ENCODE results near the gene EXO1. TPM values are rescaled to one million over a fixed set of nuclear protein-coding genes. Genes with fewer than 3 reads are reported as not detected.
"Not testable (repeated sequence)": the region's sequence is repeated elsewhere in the genome, so short reads cannot be mapped to it uniquely, and the experiment has no call there.

EXO1 gene
- total RNA-seq, 1 donor from 2014 or later, result 0.53 TPM

DNA sequence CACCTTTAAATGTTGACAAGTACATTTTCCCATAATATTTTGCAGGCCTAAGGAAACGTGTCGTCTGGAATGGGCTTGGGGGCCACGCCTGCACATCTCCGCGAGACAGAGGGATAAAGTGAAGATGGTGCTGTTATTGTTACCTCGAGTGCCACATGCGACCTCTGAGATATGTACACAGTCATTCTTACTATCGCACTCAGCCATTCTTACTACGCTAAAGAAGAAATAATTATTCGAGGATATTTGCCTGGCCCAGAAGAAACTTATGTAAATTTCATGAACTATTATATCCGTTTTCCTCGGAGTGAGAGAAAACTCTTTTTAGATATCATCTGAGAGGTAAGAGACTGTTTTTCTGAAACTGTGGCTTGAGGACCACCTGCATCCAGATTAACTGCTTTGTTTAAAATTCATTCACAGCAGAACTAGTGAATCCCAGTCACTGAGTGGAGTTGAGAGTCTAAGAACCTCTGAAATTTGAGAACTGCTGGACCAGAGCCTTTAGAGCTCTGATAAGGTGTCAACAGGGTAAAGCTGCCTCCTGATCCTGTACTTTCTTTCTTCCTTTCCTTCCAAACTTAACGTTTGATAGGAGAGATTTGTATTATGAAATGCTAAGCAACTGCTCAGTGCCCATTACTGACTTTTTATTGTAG is 811 bp downstream of the EXO1 start:
- FAIRE-seq, result no peak
- H3K36me3 ChIP-seq (ENCODE audit: control insufficient read depth, insufficient read depth, low read length), result no peaks in the 10 kb centered on the region
- H3K27me3 ChIP-seq (ENCODE audit: control insufficient read depth, insufficient read depth, low read length), result no peaks in the 10 kb centered on the region
- H3K4me3 ChIP-seq (ENCODE audit: low read depth, low read length), result peak overlapping the region; percentile 85
- TF ChIP-seq, protein P1, sequence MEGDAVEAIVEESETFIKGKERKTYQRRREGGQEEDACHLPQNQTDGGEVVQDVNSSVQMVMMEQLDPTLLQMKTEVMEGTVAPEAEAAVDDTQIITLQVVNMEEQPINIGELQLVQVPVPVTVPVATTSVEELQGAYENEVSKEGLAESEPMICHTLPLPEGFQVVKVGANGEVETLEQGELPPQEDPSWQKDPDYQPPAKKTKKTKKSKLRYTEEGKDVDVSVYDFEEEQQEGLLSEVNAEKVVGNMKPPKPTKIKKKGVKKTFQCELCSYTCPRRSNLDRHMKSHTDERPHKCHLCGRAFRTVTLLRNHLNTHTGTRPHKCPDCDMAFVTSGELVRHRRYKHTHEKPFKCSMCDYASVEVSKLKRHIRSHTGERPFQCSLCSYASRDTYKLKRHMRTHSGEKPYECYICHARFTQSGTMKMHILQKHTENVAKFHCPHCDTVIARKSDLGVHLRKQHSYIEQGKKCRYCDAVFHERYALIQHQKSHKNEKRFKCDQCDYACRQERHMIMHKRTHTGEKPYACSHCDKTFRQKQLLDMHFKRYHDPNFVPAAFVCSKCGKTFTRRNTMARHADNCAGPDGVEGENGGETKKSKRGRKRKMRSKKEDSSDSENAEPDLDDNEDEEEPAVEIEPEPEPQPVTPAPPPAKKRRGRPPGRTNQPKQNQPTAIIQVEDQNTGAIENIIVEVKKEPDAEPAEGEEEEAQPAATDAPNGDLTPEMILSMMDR (IDR thresholded peaks at IDR 0.05; ENCODE audit: insufficient read depth, low read length, severe bottlenecking), result no peak
- no peak for DNase-seq (ENCODE audit: low read depth)

DNA sequence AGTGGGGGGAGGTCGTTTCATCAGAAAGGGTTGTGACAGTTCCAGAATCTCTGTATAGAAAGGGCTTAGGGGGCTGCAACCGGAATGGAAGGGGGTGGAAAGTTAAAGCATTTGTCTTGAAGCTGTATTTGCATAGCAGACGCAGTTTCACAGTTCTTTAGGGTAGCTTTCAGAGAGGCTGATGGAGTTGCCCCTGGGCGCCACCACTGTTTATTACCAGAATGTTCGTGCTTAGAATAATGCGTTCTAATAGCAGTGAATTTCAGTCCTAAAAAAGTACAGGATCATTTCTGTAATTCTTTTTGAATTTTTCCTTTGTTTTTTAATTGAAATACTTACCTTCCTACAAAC is 1.3 kb downstream of the EXO1 start:
- Histone ChIP-seq H3K27me3 (ENCODE audit: control insufficient read depth, insufficient read depth, low read length) (no peaks in the 10 kb centered on the region), H3K4me3 (ENCODE audit: low read depth, low read length) (no peak overlapping the region), H3K36me3 (ENCODE audit: control insufficient read depth, insufficient read depth, low read length) (no peaks in the 10 kb centered on the region)
- FAIRE-seq, result no peak
- DNase-seq (ENCODE audit: low read depth), result no peak
- TF ChIP-seq, protein P1 (IDR thresholded peaks at IDR 0.05; ENCODE audit: insufficient read depth, low read length, severe bottlenecking), result no peak

DNA sequence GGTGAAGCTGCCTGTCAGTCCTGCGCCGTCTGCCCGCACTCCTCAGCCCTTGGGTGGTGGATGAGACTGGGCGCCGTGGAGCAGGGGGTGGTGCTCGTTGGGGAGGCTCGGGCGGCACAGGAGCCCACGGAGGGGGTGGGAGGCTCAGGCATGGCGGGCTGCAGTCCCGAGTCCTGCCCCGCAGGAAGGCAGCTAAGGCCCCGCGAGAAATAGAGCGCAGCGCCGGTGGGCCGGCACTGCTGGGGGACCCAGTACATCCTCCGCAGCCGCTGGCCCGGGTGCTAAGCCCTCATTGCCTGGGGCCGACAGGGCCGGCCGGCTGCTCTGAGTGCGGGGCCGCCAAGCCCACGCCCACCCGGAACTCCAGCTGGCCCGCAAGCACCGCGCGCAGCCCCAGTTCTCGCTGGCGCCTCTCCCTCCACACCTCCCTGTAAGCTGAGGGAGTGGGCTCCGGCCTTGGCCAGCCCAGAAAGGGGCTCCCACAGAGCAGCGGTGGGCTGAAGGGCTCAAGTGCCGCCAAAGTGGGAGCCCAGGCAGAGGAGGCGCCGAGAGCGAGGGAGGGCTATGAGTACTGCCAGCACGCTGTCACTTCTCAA is 7.6 kb downstream of the EXO1 start:
- not testable (repeated sequence) for DNase-seq (ENCODE audit: low read depth); H3K36me3 ChIP-seq (ENCODE audit: control insufficient read depth, insufficient read depth, low read length); FAIRE-seq; H3K27me3 ChIP-seq (ENCODE audit: control insufficient read depth, insufficient read depth, low read length); H3K4me3 ChIP-seq (ENCODE audit: low read depth, low read length)

DNA sequence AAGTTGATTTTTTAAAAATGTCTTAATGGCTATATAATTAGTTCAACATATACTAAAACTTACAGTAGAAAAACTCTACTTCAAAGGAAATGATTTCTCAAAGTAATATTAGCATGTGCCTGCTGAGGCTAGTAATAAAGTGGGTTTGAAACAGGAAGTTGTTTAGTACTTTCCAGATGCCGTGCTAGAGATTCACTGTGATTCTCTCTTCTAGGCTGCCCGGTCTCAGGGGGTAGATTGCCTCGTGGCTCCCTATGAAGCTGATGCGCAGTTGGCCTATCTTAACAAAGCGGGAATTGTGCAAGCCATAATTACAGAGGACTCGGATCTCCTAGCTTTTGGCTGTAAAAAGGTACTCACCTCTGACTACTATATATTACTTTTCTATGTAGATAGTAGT is 9.1 kb downstream of the EXO1 start:
- Histone ChIP-seq H3K27me3 (ENCODE audit: control insufficient read depth, insufficient read depth, low read length) (no peaks in the 10 kb centered on the region), H3K36me3 (ENCODE audit: control insufficient read depth, insufficient read depth, low read length) (no peaks in the 10 kb centered on the region), H3K4me3 (ENCODE audit: low read depth, low read length) (no peak overlapping the region)
- DNase-seq (ENCODE audit: low read depth) (no peak), FAIRE-seq (no peak)
- TF ChIP-seq, protein P1 (IDR thresholded peaks at IDR 0.05; ENCODE audit: insufficient read depth, low read length, severe bottlenecking), result no peak

DNA sequence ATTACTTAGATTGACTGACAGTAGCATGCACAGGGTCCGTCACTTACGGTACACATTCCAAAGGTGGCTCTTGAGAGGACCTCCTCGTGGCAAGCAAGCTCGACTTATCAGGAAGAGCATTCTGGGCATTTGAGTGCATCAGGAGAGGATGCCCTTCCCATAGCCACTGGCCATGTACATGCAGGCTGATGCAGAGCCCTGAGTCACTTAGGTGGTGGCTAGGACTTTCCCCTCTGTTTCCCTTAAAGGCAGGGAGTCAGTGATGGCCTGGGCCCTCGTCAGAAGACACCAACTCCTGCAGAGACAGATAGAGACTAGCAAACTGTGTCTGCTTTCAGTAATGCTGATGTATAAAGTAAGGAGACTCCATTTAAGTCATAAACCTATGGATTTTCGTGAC is 12.9 kb downstream of the EXO1 start:
- Histone ChIP-seq H3K27me3 (ENCODE audit: control insufficient read depth, insufficient read depth, low read length) (no peaks in the 10 kb centered on the region), H3K4me3 (ENCODE audit: low read depth, low read length) (no peak overlapping the region), H3K36me3 (ENCODE audit: control insufficient read depth, insufficient read depth, low read length) (no peaks in the 10 kb centered on the region)
- FAIRE-seq (no peak), DNase-seq (ENCODE audit: low read depth) (peak; percentile 17)
- TF ChIP-seq, protein P1 (IDR thresholded peaks at IDR 0.05; ENCODE audit: insufficient read depth, low read length, severe bottlenecking), result no peak

DNA sequence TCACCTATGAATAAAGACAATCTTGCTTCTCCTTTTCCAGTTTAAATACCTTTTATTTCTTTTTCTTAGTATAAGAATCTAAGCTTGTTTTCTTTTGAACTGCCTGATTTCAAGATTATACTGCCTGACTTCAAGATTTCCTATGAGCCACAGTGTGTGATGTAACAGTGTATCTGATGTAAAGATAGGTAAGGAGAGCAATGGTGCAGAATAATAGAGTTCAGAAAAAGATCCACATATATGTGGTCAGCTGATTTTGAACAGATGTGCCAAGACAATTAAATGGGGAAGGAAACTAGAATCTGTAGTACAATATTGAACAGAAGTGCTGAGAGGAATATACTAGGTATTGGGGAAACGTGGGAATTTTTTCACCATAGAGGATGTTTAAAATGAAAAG is 21.0 kb downstream of the EXO1 start:
- no peak overlapping the region for H3K4me3 ChIP-seq (ENCODE audit: low read depth, low read length)
- H3K27me3 ChIP-seq (ENCODE audit: control insufficient read depth, insufficient read depth, low read length), result no peaks in the 10 kb centered on the region
- no peaks in the 10 kb centered on the region for H3K36me3 ChIP-seq (ENCODE audit: control insufficient read depth, insufficient read depth, low read length)
- DNase-seq (ENCODE audit: low read depth) (no peak), FAIRE-seq (no peak)
- TF ChIP-seq, protein P1 (IDR thresholded peaks at IDR 0.05; ENCODE audit: insufficient read depth, low read length, severe bottlenecking), result no peak

All from bronchial epithelial cell (primary cell).